Measurements from ENCODE around the gene APOD. TPM values are rescaled to one million over a fixed set of nuclear protein-coding genes. Genes with fewer than 3 reads are reported as not detected.

Gene APOD
- total and polyA plus RNA-seq, 2 donors from 2014 or later = 12.9 to 24.4 TPM

- H3K4me1 ChIP-seq (ENCODE audit: control insufficient read depth in 2 of 3, insufficient read depth in 2 of 3, low read depth in 1 of 3, low read length in 3 of 3) = no peaks in the 10 kb centered on the region
- intact Hi-C loops (cut with DNase I) = no loop called here
- FAIRE-seq (no peak), DNase-seq (no peak)
- no peak overlapping the region for H3K4me3 ChIP-seq (ENCODE audit: low read length in 3 of 3)
- H3K9me3 ChIP-seq (ENCODE audit: control insufficient read depth in 2 of 3, insufficient read depth in 1 of 3, low read length in 3 of 3) = no peaks in the 10 kb centered on the region
- H3K27ac ChIP-seq (ENCODE audit: low read depth in 2 of 2, low read length in 2 of 2) = no peak overlapping the region
- no peak for TF ChIP-seq CTCF (IDR thresholded peaks at IDR 0.05; ENCODE audit: borderline replicate concordance, extremely low read depth, insufficient read depth)
- no peaks in the 10 kb centered on the region for H3K36me3 ChIP-seq (ENCODE audit: control insufficient read depth in 2 of 3, insufficient read depth in 3 of 3, low read length in 3 of 3)
- no peaks in the 10 kb centered on the region for H3K27me3 ChIP-seq (ENCODE audit: control insufficient read depth, insufficient read depth, low read length)
- no peak overlapping the region for H3K9ac ChIP-seq (ENCODE audit: low read length in 3 of 3)
These were observed 4.1 kb upstream of the APOD start for GRCh38 chr3:195587824-195588223.

GRCh38 chr3:195587406-195587805 is 3.7 kb upstream of the APOD start:
- DNase-seq (no peak), FAIRE-seq (no peak)
- no peak for TF ChIP-seq CTCF (IDR thresholded peaks at IDR 0.05; ENCODE audit: borderline replicate concordance, extremely low read depth, insufficient read depth)
- Histone ChIP-seq H3K9ac (ENCODE audit: low read length in 3 of 3) (no peak overlapping the region), H3K36me3 (ENCODE audit: control insufficient read depth in 2 of 3, insufficient read depth in 3 of 3, low read length in 3 of 3) (no peaks in the 10 kb centered on the region), H3K4me1 (ENCODE audit: control insufficient read depth in 2 of 3, insufficient read depth in 2 of 3, low read depth in 1 of 3, low read length in 3 of 3) (no peaks in the 10 kb centered on the region), H3K27ac (ENCODE audit: low read depth in 2 of 2, low read length in 2 of 2) (no peak overlapping the region), H3K27me3 (ENCODE audit: control insufficient read depth, insufficient read depth, low read length) (no peaks in the 10 kb centered on the region), H3K9me3 (ENCODE audit: control insufficient read depth in 2 of 3, insufficient read depth in 1 of 3, low read length in 3 of 3) (no peaks in the 10 kb centered on the region), H3K4me3 (ENCODE audit: low read length in 3 of 3) (no peak overlapping the region)
- intact Hi-C loops (cut with DNase I) = no loop called here

GRCh38 chr3:195584543-195584870 is 767 bp upstream of the APOD start:
- no peaks in the 10 kb centered on the region for H3K36me3 ChIP-seq (ENCODE audit: control insufficient read depth in 2 of 3, insufficient read depth in 3 of 3, low read length in 3 of 3)
- no peak for FAIRE-seq
- H3K27me3 ChIP-seq (ENCODE audit: control insufficient read depth, insufficient read depth, low read length) = no peaks in the 10 kb centered on the region
- no peak overlapping the region for H3K27ac ChIP-seq (ENCODE audit: low read depth in 2 of 2, low read length in 2 of 2)
- no peak for TF ChIP-seq CTCF (IDR thresholded peaks at IDR 0.05; ENCODE audit: borderline replicate concordance, extremely low read depth, insufficient read depth)
- H3K9me3 ChIP-seq (ENCODE audit: control insufficient read depth in 2 of 3, insufficient read depth in 1 of 3, low read length in 3 of 3) = no peaks in the 10 kb centered on the region
- no peak for DNase-seq
- no peak overlapping the region for H3K9ac ChIP-seq (ENCODE audit: low read length in 3 of 3)
- H3K4me3 ChIP-seq (ENCODE audit: low read length in 3 of 3) = no peak overlapping the region
- H3K4me1 ChIP-seq (ENCODE audit: control insufficient read depth in 2 of 3, insufficient read depth in 2 of 3, low read depth in 1 of 3, low read length in 3 of 3) = no peaks in the 10 kb centered on the region
- intact Hi-C loops (cut with DNase I) = no loop called here

- H3K27me3 ChIP-seq (ENCODE audit: control insufficient read depth, insufficient read depth, low read length) = no peaks in the 10 kb centered on the region
- H3K9me3 ChIP-seq (ENCODE audit: control insufficient read depth in 2 of 3, insufficient read depth in 1 of 3, low read length in 3 of 3) = no peaks in the 10 kb centered on the region
- intact Hi-C loops (cut with DNase I) = no loop called here
- no peak overlapping the region for H3K4me3 ChIP-seq (ENCODE audit: low read length in 3 of 3)
- no peak for FAIRE-seq
- no peaks in the 10 kb centered on the region for H3K4me1 ChIP-seq (ENCODE audit: control insufficient read depth in 2 of 3, insufficient read depth in 2 of 3, low read depth in 1 of 3, low read length in 3 of 3)
- H3K9ac ChIP-seq (ENCODE audit: low read length in 3 of 3) = no peak overlapping the region
- DNase-seq = no peak
- no peak for TF ChIP-seq CTCF (IDR thresholded peaks at IDR 0.05; ENCODE audit: borderline replicate concordance, extremely low read depth, insufficient read depth)
- H3K27ac ChIP-seq (ENCODE audit: low read depth in 2 of 2, low read length in 2 of 2) = no peak overlapping the region
- H3K36me3 ChIP-seq (ENCODE audit: control insufficient read depth in 2 of 3, insufficient read depth in 3 of 3, low read length in 3 of 3) = no peaks in the 10 kb centered on the region
These were observed 793 bp downstream of the APOD start for GRCh38 chr3:195582947-195583346.

All from kidney (tissue), 14 donors.